NT2/D1 (cell line): ENCODE data around the gene HLA-DPB1.

Source experiments
- DNase-seq: peaks from one replicate; pipeline ENCODE4 v3.0.0-alpha.2; 2011; ENCODE audit warnings: low read depth, low spot score
- H3K27me3 ChIP-seq: 2 replicates; pipeline ENCODE4 v1.6.0; 2011; ENCODE audit warnings: mild to moderate bottlenecking; ENCODE audit not compliant: insufficient read length, insufficient read depth
- H3K36me3 ChIP-seq: 2 replicates; pipeline ENCODE4 v1.6.1; 2011; ENCODE audit warnings: mild to moderate bottlenecking, low read length, mixed read lengths; ENCODE audit not compliant: insufficient read depth, insufficient read length
- H3K4me1 ChIP-seq: 2 replicates; pipeline ENCODE4 v1.5.1; 2011; ENCODE audit not compliant: insufficient read depth, insufficient read length
- H3K4me3 ChIP-seq: 2 replicates; pipeline ENCODE4 v1.5.1; 2011; ENCODE audit warnings: low read depth; ENCODE audit not compliant: insufficient read length
- H3K9ac ChIP-seq: 2 replicates; pipeline ENCODE4 v1.6.0; 2011; ENCODE audit warnings: low read depth; ENCODE audit not compliant: insufficient read length
- H3K9me3 ChIP-seq: 2 replicates; pipeline ENCODE4 v1.5.1; 2011; ENCODE audit warnings: mild to moderate bottlenecking, low read length; ENCODE audit not compliant: insufficient read depth
- SUZ12 ChIP-seq: IDR thresholded peaks from 2 replicates; pipeline ENCODE4 v1.6.1; 2011; ENCODE audit not compliant: insufficient read length, insufficient read depth; ENCODE audit errors: extremely low read depth
- YY1 ChIP-seq: IDR thresholded peaks from 2 replicates; pipeline ENCODE4 v1.6.1; 2011; ENCODE audit not compliant: insufficient read length, insufficient read depth
- ZNF274 ChIP-seq: IDR thresholded peaks from 2 replicates; pipeline ENCODE4 v1.6.1; 2011; ENCODE audit warnings: mild to moderate bottlenecking, low read depth, low read length

Gene HLA-DPB1

GRCh38 chr6:33080127-33081089 lies 4.6 kb downstream of the HLA-DPB1 start:
- TF ChIP-seq YY1 = no peak
- TF ChIP-seq ZNF274 = no peak
- TF ChIP-seq SUZ12 = no peak
- Histone ChIP-seq H3K4me3 (peak overlapping the region; percentile 71), H3K4me1 (peaks cover 4% of the 10 kb centered on the region), H3K36me3 (peaks cover 17% of the 10 kb centered on the region), H3K9ac (peak overlapping the region; percentile 79), H3K27me3 (no peaks in the 10 kb centered on the region), H3K9me3 (no peaks in the 10 kb centered on the region)
- peak; percentile 71 for DNase-seq

GRCh38 chr6:33081098-33081824 lies 5.5 kb downstream of the HLA-DPB1 start:
- no peaks in the 10 kb centered on the region for H3K27me3 ChIP-seq
- peak overlapping the region; percentile 71 for H3K4me3 ChIP-seq
- no peak for DNase-seq
- no peaks in the 10 kb centered on the region for H3K9me3 ChIP-seq
- TF ChIP-seq YY1 (no peak), SUZ12 (no peak), ZNF274 (no peak)
- peak overlapping the region; percentile 79 for H3K9ac ChIP-seq
- peaks cover 25% of the 10 kb centered on the region for H3K36me3 ChIP-seq
- H3K4me1 ChIP-seq = peaks cover 3% of the 10 kb centered on the region

- peaks cover 36% of the 10 kb centered on the region for H3K36me3 ChIP-seq
- no peak for DNase-seq
Observed at GRCh38 chr6:33082702-33083101, 6.9 kb downstream of the HLA-DPB1 start.

DNA sequence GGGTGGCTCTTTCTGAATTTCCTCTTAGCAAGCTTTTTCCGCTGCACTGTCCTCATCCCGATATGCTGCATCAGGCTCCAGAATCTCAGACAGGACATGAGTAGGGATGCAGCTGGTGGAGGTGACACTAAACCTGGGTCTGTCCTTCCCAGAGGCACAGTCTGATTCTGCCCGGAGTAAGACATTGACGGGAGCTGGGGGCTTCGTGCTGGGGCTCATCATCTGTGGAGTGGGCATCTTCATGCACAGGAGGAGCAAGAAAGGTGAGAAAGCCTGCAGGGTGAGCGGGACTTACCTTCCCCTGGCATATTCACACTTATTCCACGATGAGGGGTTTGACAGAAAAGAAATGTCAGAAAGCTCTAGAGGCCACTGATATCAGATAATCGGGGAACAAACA lies 9.8 kb downstream of the HLA-DPB1 start:
- Histone ChIP-seq H3K9ac (no peak overlapping the region), H3K4me3 (no peak overlapping the region), H3K9me3 (no peaks in the 10 kb centered on the region), H3K36me3 (peaks cover 37% of the 10 kb centered on the region), H3K27me3 (no peaks in the 10 kb centered on the region), H3K4me1 (no peaks in the 10 kb centered on the region)
- no peak for DNase-seq
- no peak for TF ChIP-seq SUZ12
- TF ChIP-seq YY1 = no peak
- no peak for TF ChIP-seq ZNF274

More at GRCh38 chr6:33082702-33083101, 6.9 kb downstream of the HLA-DPB1 start:
- Histone ChIP-seq H3K9ac (no peak overlapping the region), H3K9me3 (no peaks in the 10 kb centered on the region), H3K4me1 (no peaks in the 10 kb centered on the region), H3K4me3 (no peak overlapping the region), H3K27me3 (no peaks in the 10 kb centered on the region)
- TF ChIP-seq ZNF274 = no peak
- TF ChIP-seq YY1 = no peak
- no peak for TF ChIP-seq SUZ12

DNA sequence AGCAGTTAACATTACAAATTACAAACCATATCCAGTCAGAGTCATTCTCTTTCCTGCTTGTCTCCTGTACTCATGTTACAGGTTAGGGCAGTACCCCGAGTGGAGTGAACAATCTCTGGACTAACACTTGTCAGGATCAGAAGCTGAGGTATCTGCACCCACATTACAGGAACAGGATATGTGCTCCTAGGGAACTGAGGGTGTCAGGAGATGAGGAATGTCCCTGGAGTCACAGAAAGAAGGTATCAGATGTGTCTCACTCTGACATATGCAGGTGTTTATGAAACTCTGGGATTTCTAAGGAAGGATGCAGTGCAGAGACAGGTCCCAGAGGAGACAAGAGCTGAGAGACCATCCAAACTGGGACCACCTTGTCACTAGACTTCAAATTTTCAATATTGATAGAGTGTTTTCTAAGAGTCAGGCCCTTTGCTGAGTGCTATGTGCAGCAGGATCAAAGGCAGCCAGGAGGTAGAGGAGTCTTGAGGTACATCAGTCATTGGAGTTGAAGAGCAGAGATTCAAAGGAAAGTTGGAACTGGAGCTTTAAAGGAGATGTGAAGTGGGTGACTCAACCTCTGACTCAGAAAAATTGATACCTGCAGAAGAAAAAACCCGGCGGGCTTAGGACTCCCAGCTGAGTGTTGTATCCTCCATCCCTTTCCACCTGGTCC lies 12.6 kb downstream of the HLA-DPB1 start:
- Histone ChIP-seq H3K4me3 (no peak overlapping the region), H3K9me3 (no peaks in the 10 kb centered on the region), H3K36me3 (peaks cover 37% of the 10 kb centered on the region), H3K27me3 (no peaks in the 10 kb centered on the region), H3K9ac (no peak overlapping the region), H3K4me1 (no peaks in the 10 kb centered on the region)
- DNase-seq = no peak
- no peak for TF ChIP-seq ZNF274
- no peak for TF ChIP-seq YY1
- TF ChIP-seq SUZ12 = no peak

GRCh38 chr6:33088931-33089620 lies 13.3 kb downstream of the HLA-DPB1 start:
- Histone ChIP-seq H3K9ac (no peak overlapping the region), H3K4me1 (no peaks in the 10 kb centered on the region), H3K27me3 (no peaks in the 10 kb centered on the region), H3K36me3 (peaks cover 32% of the 10 kb centered on the region), H3K9me3 (no peaks in the 10 kb centered on the region), H3K4me3 (no peak overlapping the region)
- no peak for DNase-seq
- no peak for TF ChIP-seq ZNF274
- no peak for TF ChIP-seq SUZ12
- no peak for TF ChIP-seq YY1
